K562 (cell line): ENCODE data around the gene PUM2. TPM values are rescaled to one million over a fixed set of nuclear protein-coding genes. Genes with fewer than 3 reads are reported as not detected.

ENCODE experiments used
- ATF7 ChIP-seq: fragments of 450-650 bp; IDR thresholded peaks from 2 replicates; pipeline ENCODE4 v1.7.1; 2014; ENCODE audit warnings: mild to moderate bottlenecking, moderate library complexity
- IRF9 ChIP-seq: fragments of 450-650 bp; IDR thresholded peaks from 2 replicates; pipeline ENCODE4 v1.6.1; 2016; ENCODE audit warnings: missing biosample characterization, missing genetic modification characterization
- LCOR ChIP-seq: sonication (generic); formaldehyde crosslinking; IDR thresholded peaks from 2 replicates; pipeline ENCODE4 v1.8.0; 2022; ENCODE audit warnings: mild to moderate bottlenecking, missing genetic modification reagents
- MGA ChIP-seq: fragments of 450-650 bp; IDR thresholded peaks from 2 replicates; pipeline ENCODE4 v1.6.1; 2016; ENCODE audit warnings: mild to moderate bottlenecking, moderate library complexity
- NFIX ChIP-seq: fragments of 250-450 bp; sonication (Bioruptor Pico); IDR thresholded peaks from 2 replicates; pipeline ENCODE4 v1.4.0; 2020; ENCODE audit warnings: low read depth, mild to moderate bottlenecking, moderate library complexity
- RAD51 ChIP-seq: fragments of 450-650 bp; IDR thresholded peaks from 2 replicates; pipeline ENCODE4 v1.7.1; 2016; ENCODE audit warnings: low read depth, mild to moderate bottlenecking, borderline replicate concordance
- RNF2 ChIP-seq: sonication (generic); IDR thresholded peaks from 2 replicates; pipeline ENCODE4 v1.6.1; 2016
- SFPQ ChIP-seq: fragments of 200-400 bp; formaldehyde crosslinking; IDR thresholded peaks from 2 replicates; pipeline ENCODE4 v1.6.1; 2017; ENCODE audit warnings: mild to moderate bottlenecking, low read depth, low read length, moderate library complexity
- ZNF511 ChIP-seq: sonication (generic); formaldehyde crosslinking; IDR thresholded peaks from 2 replicates; pipeline ENCODE4 v1.8.0; 2022; ENCODE audit warnings: mild to moderate bottlenecking, missing genetic modification reagents
- ZNF589 ChIP-seq: fragments of 200-800 bp; sonication (Bioruptor generic); IDR thresholded peaks from 2 replicates; pipeline ENCODE4 v1.6.1; 2016; ENCODE audit warnings: low read depth, missing genetic modification characterization, missing compliant biosample characterization
- ZNF668 ChIP-seq: fragments of 250-450 bp; sonication (Bioruptor Pico); IDR thresholded peaks from 2 replicates; pipeline ENCODE4 v1.8.0; 2022; ENCODE audit warnings: mild to moderate bottlenecking, inconsistent platforms
- ZNF699 ChIP-seq: fragments of 250-450 bp; sonication (Bioruptor Pico); IDR thresholded peaks from 2 replicates; pipeline ENCODE4 v1.8.0; 2021; ENCODE audit warnings: mild to moderate bottlenecking, moderate library complexity; ENCODE audit not compliant: insufficient replicate concordance
- polyA plus RNA-seq, 8 experiments: library from polyadenylated mRNA; depleted of rRNA in 4 of 8; stranded (reverse) in 5 of 8; unstranded in 3 of 8; fragments of >200 nt; fragmentation: Nextera tagmentation in 2 of 8; fragmentation: Illumina TruSeq in 1 of 8; extraction: Ambion mirVana in 2 of 8; extraction: Trizol in 1 of 8; gene quantifications; 2 replicates each; pipeline versions ENCODE4 v1.2.1 to v1.2.3, GENCODE V29; 2011 to 2014; ENCODE audit warnings: inconsistent platforms in 1 of 8, missing spikeins in 1 of 8
- total RNA-seq, 7 experiments: library from RNA; depleted of rRNA in 6 of 7; stranded (reverse); fragments of >200 nt in 6 of 7; fragmentation: Illumina TruSeq in 2 of 7; extraction: Trizol in 2 of 7; gene quantifications; 2 replicates each; pipeline versions ENCODE4 v1.2.1 to v1.2.3, GENCODE V29; 2011 to 2021; ENCODE audit warnings: low replicate concordance in 1 of 7

The PUM2 gene
- total and polyA plus RNA-seq, 9 of the 15 experiments (the other 6 are each of a cell fraction or from before 2014, with no cell fraction given) = 13.4 to 61.9 (median 28.3) TPM

- TF ChIP-seq IRF9 (tag) (no peak), ATF7 (no peak), ZNF589 (CRISPR knock-in tag) (no peak), MGA (no peak), ZNF511 (CRISPR knock-in tag) (no peak), ZNF699 (CRISPR knock-in tag) (no peak), RNF2 (no peak), LCOR (no peak), SFPQ (no peak), NFIX (no peak), RAD51 (no peak), ZNF668 (CRISPR knock-in tag) (no peak)
Measured at GRCh38 chr2:20224716-20225293, 125.8 kb downstream of the PUM2 start, which contains the start of gene SDC1 (continued).
